Prostate gland (tissue), 2 donors: Measurements from ENCODE around the gene HIBADH. TPM values are rescaled to one million over a fixed set of nuclear protein-coding genes. Genes with fewer than 3 reads are reported as not detected.

ENCODE experiments used
- DNase-seq: peaks from one replicate; pipeline ENCODE4 v3.0.0-alpha.2; 2019; ENCODE audit warnings: low spot score
- H3K27ac ChIP-seq, 2 donors: fragments of 200-600 bp; sonication (generic); 2 replicates each; pipeline ENCODE4 v1.5.1; 2017 to 2019
- H3K27me3 ChIP-seq: fragments of 200-600 bp; sonication (generic); replicated peaks from 2 replicates; pipeline ENCODE4 v1.5.1; 2019; ENCODE audit not compliant: insufficient read depth
- H3K36me3 ChIP-seq, 2 donors: fragments of 200-600 bp; sonication (generic); 1 replicate in 1 of 2; 2 replicates in 1 of 2; pipeline versions ENCODE4 v1.5.1 to v1.8.1; 2017 to 2019
- H3K4me1 ChIP-seq: fragments of 200-600 bp; sonication (generic); replicated peaks from 2 replicates; pipeline ENCODE4 v1.5.1; 2019
- H3K4me3 ChIP-seq, 2 donors: fragments of 200-600 bp; sonication (generic); 2 replicates each; pipeline ENCODE4 v1.5.1; 2017 to 2019
- H3K9me3 ChIP-seq: fragments of 200-600 bp; sonication (generic); 2 replicates; pipeline ENCODE4 v1.5.1; 2017
- POLR2A ChIP-seq: fragments of 450-650 bp; IDR thresholded peaks from one replicate; pipeline ENCODE4 v1.6.1; 2016; ENCODE audit warnings: antibody characterized with exemption, mild to moderate bottlenecking
- POLR2AphosphoS5 ChIP-seq: sonication (generic); formaldehyde crosslinking; IDR thresholded peaks from one replicate; pipeline ENCODE4 v1.6.1; 2017; ENCODE audit warnings: antibody characterized with exemption
- WGBS: methylation state at CpG from one replicate; pipeline ENCODE4 v1.1.5; 2018; 5-methylcytosine and 5-hydroxymethylcytosine counted together
- intact Hi-C: fragments of 100-400 bp; cut with DNase I; formaldehyde crosslinking; loops from one replicate; pipeline ENCODE4 v1.14.2; 2022
- total RNA-seq, 2 donors: library from RNA; depleted of rRNA; stranded (reverse); fragments of >200 nt; gene quantifications; one replicate each; pipeline ENCODE4 v1.1.0, GENCODE V29; 2016
- TF ChIP-seq, protein P1 (sequence below), 4 experiments: fragments of 200-600 bp in 2 of 4; fragments of 450-650 bp in 2 of 4; sonication (generic) in 2 of 4; IDR thresholded peaks; 1 replicate in 3 of 4; 2 replicates in 1 of 4; pipeline ENCODE4 v1.5.1; 2016 to 2019; ENCODE audit warnings: antibody characterized with exemption in 4 of 4, mild to moderate bottlenecking in 2 of 4, moderate library complexity in 2 of 4

HIBADH gene
- total RNA-seq, 2 donors from 2014 or later, result 78.2 to 80.5 TPM

DNA sequence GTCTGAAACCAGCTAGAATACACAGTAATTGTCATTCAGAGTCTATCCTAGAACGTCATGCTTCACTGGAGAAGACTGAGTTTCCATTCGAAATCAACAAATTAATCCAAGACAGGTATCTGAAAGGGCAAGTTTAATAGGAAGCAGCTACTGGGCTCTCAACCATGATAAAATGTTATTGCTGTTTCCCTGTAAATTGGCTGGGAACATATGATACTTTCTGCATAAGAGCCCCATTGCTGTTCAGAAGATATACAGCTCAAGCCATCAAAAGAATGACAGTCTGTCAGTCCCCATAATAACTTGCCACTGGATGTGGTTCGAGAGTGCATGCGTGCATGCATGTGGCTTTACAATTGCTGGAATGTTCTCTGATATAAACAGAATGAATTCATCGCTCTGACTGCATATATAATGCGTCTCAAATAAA, 129.0 kb downstream of the HIBADH start:
- TF ChIP-seq, protein P1, sequence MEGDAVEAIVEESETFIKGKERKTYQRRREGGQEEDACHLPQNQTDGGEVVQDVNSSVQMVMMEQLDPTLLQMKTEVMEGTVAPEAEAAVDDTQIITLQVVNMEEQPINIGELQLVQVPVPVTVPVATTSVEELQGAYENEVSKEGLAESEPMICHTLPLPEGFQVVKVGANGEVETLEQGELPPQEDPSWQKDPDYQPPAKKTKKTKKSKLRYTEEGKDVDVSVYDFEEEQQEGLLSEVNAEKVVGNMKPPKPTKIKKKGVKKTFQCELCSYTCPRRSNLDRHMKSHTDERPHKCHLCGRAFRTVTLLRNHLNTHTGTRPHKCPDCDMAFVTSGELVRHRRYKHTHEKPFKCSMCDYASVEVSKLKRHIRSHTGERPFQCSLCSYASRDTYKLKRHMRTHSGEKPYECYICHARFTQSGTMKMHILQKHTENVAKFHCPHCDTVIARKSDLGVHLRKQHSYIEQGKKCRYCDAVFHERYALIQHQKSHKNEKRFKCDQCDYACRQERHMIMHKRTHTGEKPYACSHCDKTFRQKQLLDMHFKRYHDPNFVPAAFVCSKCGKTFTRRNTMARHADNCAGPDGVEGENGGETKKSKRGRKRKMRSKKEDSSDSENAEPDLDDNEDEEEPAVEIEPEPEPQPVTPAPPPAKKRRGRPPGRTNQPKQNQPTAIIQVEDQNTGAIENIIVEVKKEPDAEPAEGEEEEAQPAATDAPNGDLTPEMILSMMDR (IDR thresholded peaks at IDR 0.05), result no peak
- TF ChIP-seq POLR2A, result no peak
- peak; percentile 21 for TF ChIP-seq POLR2AphosphoS5
- WGBS, result 69% methylated on average over 6 of the region's 6 CpGs
- DNase-seq, result no peak

DNA sequence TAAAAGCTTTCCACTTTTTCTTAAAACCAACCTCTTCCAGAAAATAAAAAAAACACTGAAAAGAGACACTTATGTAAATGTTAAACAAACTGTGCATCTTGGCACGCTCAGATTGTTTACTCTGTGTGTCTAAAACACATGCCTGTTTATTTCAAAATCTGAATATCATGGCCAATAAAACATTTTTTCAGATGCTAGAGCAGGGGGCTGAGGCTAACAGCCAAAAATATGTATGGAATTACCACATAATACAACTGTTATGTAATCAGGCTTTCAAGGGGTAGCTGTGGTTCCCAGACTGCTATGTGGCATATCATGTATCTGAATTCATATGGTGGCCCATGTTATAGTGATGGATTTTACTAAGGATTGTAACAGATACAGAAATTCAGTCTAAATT, 130.4 kb downstream of the HIBADH start:
- intact Hi-C loops, result no loop called here
- H3K36me3 ChIP-seq, result no peaks in the 10 kb centered on the region
- no peaks in the 10 kb centered on the region for H3K9me3 ChIP-seq
- no peak for DNase-seq
- H3K27me3 ChIP-seq, result no peaks in the 10 kb centered on the region
- TF ChIP-seq POLR2A, result no peak
- TF ChIP-seq POLR2AphosphoS5, result no peak
- TF ChIP-seq, protein P1 (IDR thresholded peaks at IDR 0.05), result no peak
- H3K4me3 ChIP-seq, result no peak overlapping the region
- no peak overlapping the region for H3K27ac ChIP-seq
- WGBS, result 77% methylated on average over 1 of the region's 1 CpG
- H3K4me1 ChIP-seq, result no peaks in the 10 kb centered on the region

More for the DNA sequence above, 129.0 kb downstream of the HIBADH start:
- H3K27ac ChIP-seq, result no peak overlapping the region
- no peaks in the 10 kb centered on the region for H3K4me1 ChIP-seq
- H3K4me3 ChIP-seq, result no peak overlapping the region
- intact Hi-C loops, result no loop called here
- no peaks in the 10 kb centered on the region for H3K27me3 ChIP-seq
- no peaks in the 10 kb centered on the region for H3K9me3 ChIP-seq
- H3K36me3 ChIP-seq, result no peaks in the 10 kb centered on the region

DNA sequence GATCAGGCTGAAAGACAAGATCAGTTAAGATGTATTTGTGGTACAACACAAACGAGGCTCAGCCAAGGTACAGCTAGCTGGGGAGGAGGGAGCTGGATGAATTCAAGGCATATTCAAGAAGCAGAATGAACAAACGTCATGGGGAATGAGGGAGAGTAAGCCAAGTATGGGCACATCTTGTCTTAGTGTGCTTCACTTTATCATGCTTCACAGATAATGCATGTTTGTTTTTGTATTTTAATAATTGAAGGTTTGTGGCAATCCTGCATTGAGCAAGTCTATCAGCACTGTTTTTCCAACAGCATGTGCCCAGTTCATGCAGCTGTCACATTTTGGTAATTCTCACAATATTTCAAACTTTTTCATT, 135.4 kb downstream of the HIBADH start:
- Histone ChIP-seq H3K9me3 (no peaks in the 10 kb centered on the region), H3K4me3 (no peak overlapping the region), H3K27ac (no peak overlapping the region), H3K27me3 (no peaks in the 10 kb centered on the region), H3K36me3 (no peaks in the 10 kb centered on the region), H3K4me1 (no peaks in the 10 kb centered on the region)
- 9% methylated on average over 2 of the region's 2 CpGs for WGBS
- TF ChIP-seq, protein P1 (IDR thresholded peaks at IDR 0.05), result no peak
- no peak for TF ChIP-seq POLR2AphosphoS5
- no peak for TF ChIP-seq POLR2A
- no peak for DNase-seq
- intact Hi-C loops, result no loop called here

DNA sequence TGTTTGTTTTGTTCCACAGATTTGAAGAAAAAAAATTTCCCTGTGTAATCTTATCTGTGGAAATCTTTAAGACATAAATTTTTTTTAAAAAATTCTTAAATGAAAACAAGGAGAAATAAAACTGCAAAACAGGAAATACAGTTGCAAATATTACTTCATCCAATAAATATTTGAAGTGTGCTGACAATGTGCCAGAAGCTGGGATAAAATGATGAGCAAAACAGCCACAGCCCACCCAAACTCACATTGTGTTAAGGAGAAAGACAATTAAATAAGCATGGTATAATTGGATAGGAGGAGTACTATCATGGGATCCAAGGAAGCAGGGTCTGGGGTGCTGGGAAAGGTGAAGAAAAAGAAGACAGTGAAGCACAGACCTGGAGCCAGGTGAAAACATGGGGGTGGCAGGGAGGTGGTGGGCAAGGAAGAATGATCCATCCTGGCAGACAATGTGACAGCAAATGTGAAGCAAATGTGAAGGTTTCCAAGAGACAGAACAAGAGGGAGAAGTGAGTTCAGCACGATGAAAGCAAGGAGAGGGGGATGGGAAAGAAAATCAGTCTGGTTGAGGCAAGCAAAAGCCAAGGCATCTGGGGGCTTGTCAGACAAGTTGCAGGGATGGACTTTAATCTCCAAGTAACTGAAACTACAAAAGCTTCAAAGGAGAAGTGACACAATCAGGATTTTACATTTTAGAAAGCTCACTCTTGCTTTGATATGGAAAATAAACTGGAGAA, 135.9 kb downstream of the HIBADH start:
- Histone ChIP-seq H3K4me1 (no peaks in the 10 kb centered on the region), H3K36me3 (no peaks in the 10 kb centered on the region), H3K27me3 (no peaks in the 10 kb centered on the region), H3K4me3 (no peak overlapping the region), H3K27ac (no peak overlapping the region), H3K9me3 (no peaks in the 10 kb centered on the region)
- DNase-seq, result no peak
- no peak for TF ChIP-seq POLR2AphosphoS5
- WGBS, result 32% methylated on average over 1 of the region's 1 CpG
- intact Hi-C loops, result no loop called here

DNA sequence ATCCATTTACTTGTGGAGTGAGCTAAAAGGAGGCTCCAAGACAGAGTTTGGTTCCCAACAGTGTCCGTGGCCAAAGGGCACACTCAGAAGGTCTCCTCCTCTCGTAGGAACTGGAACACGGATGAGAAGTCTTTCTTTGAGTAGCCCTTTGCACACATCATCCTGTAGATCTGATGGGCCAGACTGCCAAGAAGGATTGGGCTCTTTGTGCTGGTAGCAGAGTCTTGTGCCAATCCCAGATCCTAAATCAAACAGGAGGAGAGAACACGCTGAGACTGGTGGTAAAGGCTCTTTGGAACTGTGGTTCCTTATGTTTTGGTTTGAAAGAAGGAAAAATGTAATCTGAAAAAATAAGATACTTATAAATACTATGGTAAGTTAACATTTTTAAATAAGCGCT, 136.6 kb downstream of the HIBADH start:
- H3K27ac ChIP-seq, result no peak overlapping the region
- peak; percentile 24 for DNase-seq
- TF ChIP-seq, protein P1 (IDR thresholded peaks at IDR 0.05), result no peak
- no peak for TF ChIP-seq POLR2AphosphoS5
- no peak for TF ChIP-seq POLR2A
- no peaks in the 10 kb centered on the region for H3K36me3 ChIP-seq
- intact Hi-C loops, result no loop called here
- H3K9me3 ChIP-seq, result no peaks in the 10 kb centered on the region
- no peaks in the 10 kb centered on the region for H3K4me1 ChIP-seq
- WGBS, result 35% methylated on average over 5 of the region's 5 CpGs
- H3K4me3 ChIP-seq, result no peak overlapping the region
- H3K27me3 ChIP-seq, result no peaks in the 10 kb centered on the region
